Stimulated activated CD4-positive, alpha-beta T cell treated with anti-CD3 and anti-CD28 coated beads, Interleukin-12 subunit alpha, Interleukin-12 subunit beta, amount 100 ng/mL, for 48 hours (primary cell): Measurements from ENCODE around the gene HAO1.

Source experiments
- DNase-seq, 3 donors: peaks; one replicate each; pipeline ENCODE4 v3.0.0-alpha.2; 2020; ENCODE audit warnings: low read depth in 2 of 3, low spot score in 1 of 3

HAO1 gene

GRCh38 chr20:7930343-7930742, 9.9 kb downstream of the HAO1 start:
- DNase-seq: no peak

- no peak for DNase-seq
Observed at GRCh38 chr20:7926767-7927166, 13.5 kb downstream of the HAO1 start.

- no peak for DNase-seq
Observed at GRCh38 chr20:7926323-7926722, 13.9 kb downstream of the HAO1 start.

GRCh38 chr20:7924692-7925091, 15.6 kb downstream of the HAO1 start:
- DNase-seq: no peak

GRCh38 chr20:7916648-7917047, 23.6 kb downstream of the HAO1 start:
- DNase-seq: no peak

- no peak for DNase-seq
Observed at GRCh38 chr20:7912551-7912950, 27.7 kb downstream of the HAO1 start.

- no peak for DNase-seq
Observed at GRCh38 chr20:7911586-7912330, 28.5 kb downstream of the HAO1 start.

- no peak for DNase-seq
Observed at GRCh38 chr20:7908905-7909304, 31.4 kb downstream of the HAO1 start.

GRCh38 chr20:7903429-7903828, 36.8 kb downstream of the HAO1 start:
- DNase-seq: no peak

DNA sequence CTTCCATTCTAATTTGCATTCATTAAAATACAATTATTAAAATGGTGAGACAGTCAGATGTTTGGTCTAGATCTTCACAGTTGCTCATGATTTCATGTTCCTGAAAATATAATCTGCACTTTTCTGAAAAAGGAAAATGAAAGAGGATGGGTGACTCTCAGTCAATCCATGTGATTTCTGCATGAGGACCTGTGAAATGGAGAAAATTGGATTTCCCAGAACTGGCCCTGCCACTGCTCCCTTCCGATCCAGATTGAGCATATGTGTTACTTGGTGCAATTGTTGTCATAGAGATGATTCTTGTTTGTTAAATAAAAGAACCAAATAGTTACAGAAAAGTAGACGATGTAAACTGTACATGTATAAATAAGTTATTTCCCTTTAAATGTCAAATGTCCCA, 37.4 kb downstream of the HAO1 start:
- DNase-seq: no peak

- DNase-seq: no peak
Observed at GRCh38 chr20:7897781-7898364, 42.4 kb downstream of the HAO1 start.

DNA sequence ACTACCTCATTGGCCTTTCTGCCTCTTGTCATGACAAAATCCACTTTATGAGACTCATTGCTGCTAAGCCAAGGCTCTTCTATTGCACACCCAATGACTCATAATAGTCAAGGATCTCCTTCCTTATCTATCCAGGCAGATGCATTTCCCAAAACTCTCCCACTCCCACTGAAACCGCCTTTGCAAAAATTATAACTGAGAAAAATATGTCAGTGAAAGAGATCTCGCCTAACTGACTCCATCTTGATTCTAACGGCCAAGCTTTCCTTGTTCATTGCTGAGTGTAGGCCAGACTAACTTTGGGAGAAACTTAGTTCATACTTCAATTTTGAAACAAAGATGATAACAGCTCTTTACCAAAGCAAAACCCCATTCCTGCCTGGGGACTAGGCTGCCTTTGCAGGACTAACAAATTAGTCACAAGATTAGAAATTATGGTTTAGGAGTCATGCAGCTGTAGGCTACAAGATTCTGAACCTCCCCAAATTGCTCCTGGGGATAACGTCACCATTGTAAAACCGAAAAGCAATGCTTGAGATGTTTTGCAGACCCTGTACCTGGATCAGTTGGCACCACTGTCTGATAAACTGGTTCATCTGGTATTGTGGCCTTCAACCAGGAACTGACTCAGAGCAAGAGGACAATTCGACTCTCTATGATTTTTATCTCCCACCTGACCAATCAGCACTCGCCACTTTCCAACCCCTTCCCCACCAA, 47.1 kb downstream of the HAO1 start:
- DNase-seq: no peak

- DNase-seq: no peak
Observed at GRCh38 chr20:7891705-7892104, 48.6 kb downstream of the HAO1 start.

DNA sequence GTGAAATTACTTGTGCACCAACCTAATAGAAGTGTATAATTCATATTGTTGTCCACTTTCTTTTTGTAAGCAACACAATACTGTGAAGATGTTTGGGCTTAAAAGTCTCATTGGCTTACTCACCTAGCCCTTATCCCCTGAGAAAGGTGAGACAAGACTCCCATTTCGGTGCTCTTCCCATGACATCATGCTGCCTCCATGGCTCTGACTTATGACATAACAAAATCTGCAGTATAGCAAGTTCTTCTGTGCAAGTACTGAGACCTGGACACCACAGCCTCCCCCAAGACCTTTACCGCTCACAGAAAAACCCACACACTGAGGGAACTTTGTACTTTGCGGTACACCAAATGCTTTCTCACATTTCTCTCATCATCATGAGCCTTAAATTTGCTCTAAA, 50.5 kb downstream of the HAO1 start:
- DNase-seq: no peak

GRCh38 chr20:7883741-7884140, 56.5 kb downstream of the HAO1 start:
- no peak for DNase-seq

DNA sequence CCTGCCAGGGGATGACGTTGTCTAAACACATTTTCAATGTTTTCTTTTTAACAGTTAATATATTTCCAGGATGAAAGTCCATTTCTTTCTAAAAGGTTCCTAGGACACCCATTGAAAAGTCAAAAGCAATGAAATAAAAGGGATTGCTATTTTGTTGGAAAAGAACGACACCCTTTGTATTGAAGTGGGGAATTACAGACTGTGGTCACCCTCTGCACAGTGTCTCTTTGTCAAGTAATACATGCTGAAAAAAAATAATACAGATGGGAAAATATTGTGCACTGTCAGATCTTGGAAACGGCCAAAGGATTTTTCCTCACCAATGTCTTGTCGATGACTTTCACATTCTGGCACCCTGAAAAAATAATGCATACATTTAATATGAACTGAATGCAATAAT, 56.9 kb downstream of the HAO1 start:
- no peak for DNase-seq

DNA sequence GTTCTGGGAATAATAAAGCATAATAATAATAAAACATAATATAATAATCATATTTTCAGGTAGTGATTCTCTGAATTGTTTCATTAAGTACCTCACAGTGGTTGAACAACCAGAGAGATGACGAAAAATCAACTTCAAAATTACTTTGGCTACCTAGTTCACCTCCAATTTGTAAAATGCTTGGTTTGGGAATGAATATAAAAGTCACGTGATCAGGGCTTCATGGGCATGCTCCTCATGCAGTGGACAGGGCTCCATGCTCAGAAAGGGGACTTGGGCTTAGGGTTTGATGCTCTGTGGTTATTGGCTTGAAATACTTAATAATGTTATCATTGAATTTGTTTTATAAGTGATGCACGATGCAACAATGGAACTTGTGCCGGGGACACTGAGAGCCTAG, 58.2 kb downstream of the HAO1 start:
- no peak for DNase-seq

DNA sequence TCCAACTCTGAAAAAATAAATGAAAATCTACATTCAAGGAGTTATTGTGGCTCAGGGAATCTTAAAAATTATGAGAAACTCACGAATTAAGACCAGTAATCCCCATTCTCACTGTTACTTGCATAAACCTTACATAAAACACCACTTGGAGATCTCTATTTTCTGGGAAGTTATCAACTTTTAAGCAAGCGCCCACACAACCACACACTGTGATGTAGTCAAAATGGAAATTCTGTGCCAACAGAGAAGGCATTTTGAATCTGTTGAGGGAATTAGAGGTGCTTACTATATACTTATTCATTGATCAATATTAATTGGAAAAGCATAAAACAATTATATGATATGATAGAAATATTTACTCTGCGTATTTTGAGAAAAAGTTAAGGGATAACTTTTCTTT, 58.7 kb downstream of the HAO1 start:
- DNase-seq: no peak

DNA sequence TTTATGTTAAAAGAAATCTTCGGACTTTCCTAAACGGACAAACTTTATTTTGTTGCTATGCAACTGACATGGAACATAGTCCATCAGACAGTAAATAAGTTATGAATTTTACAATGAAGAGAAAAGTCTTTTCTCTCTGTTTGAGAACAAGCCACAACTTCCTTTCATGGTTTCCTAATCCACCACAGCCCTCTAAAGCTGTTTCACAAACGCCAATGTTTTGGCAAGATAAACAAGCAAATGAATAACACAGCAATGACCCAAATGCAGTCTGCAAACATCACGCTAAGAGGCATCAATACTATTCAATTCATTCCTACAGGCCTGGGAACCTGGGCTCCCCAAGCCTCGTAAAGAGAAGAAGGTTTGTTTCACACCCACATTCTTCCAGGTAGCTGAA, 60.4 kb downstream of the HAO1 start:
- no peak for DNase-seq

GRCh38 chr20:7868108-7868507, 72.2 kb downstream of the HAO1 start:
- no peak for DNase-seq

- DNase-seq: no peak
Observed at GRCh38 chr20:7866285-7866684, 74.0 kb downstream of the HAO1 start.

- no peak for DNase-seq
Observed at GRCh38 chr20:7859356-7859802, 80.9 kb downstream of the HAO1 start.
